Measurements from ENCODE around the gene MAD1L1.
A peak's percentile ranks its signal among the peaks of the same experiment; 100 is the strongest.

Gene MAD1L1

DNA sequence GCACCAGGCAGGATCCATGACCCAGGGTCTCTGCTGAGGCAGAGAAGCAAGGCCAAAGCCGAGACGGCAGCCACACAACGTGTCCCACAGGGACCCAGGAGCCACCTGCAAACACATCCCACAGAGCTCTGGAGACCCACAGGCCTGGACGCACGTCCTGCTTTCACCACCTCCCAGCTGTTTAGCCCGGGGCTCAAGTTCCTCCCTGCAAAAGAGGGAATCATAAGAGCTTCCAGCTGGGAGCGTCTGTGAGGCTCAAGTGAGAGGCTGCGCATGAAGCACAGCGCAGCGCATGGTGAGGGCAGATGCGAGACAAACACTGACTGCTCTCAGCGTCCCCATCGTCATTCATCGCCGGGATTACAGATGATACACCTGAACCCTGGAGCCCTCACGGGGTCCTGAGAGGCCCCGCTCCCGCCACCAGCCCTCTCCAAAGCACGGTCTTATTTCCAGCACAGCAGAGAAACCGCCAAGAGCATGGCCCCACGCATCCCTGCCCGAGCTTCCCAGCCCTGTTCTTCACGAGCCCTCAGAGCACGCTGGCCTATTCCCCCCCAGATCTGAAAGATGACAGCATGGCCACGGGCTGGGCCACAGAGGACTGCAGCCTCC, 88.7 kb downstream of the MAD1L1 start:
- H3K27ac ChIP-seq, result no peak overlapping the region
- no peak for DNase-seq (ENCODE audit: low spot score)
- ChIA-PET POLR2A (ENCODE audit: low non-redundant PET) (no interaction called here), CTCF (no interaction called here)
- TF ChIP-seq, protein P1, sequence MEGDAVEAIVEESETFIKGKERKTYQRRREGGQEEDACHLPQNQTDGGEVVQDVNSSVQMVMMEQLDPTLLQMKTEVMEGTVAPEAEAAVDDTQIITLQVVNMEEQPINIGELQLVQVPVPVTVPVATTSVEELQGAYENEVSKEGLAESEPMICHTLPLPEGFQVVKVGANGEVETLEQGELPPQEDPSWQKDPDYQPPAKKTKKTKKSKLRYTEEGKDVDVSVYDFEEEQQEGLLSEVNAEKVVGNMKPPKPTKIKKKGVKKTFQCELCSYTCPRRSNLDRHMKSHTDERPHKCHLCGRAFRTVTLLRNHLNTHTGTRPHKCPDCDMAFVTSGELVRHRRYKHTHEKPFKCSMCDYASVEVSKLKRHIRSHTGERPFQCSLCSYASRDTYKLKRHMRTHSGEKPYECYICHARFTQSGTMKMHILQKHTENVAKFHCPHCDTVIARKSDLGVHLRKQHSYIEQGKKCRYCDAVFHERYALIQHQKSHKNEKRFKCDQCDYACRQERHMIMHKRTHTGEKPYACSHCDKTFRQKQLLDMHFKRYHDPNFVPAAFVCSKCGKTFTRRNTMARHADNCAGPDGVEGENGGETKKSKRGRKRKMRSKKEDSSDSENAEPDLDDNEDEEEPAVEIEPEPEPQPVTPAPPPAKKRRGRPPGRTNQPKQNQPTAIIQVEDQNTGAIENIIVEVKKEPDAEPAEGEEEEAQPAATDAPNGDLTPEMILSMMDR (conservative IDR thresholded peaks at IDR 0.05; ENCODE audit: low read depth), result no peak

DNA sequence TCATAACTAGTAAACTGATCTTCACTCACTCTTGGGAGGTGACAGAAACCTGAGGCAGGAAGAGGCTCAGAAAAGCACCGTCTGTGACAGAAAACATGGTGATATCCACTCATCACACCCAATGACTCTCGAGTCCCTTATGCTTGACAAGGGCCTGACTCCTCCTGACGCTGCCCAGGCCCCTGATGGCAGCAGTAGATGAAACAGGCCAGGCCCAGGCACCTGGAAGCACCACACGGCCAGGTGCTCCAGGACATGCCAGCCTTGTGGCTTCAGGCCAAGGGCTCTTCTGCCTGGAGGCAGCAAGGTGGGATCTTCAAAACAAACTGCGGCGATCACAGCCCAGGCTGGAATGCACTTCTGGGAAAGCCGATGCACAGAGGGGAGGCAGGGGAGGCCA, 89.3 kb downstream of the MAD1L1 start:
- TF ChIP-seq, protein P1 (conservative IDR thresholded peaks at IDR 0.05; ENCODE audit: low read depth), result no peak
- ChIA-PET POLR2A (ENCODE audit: low non-redundant PET) (no interaction called here), CTCF (no interaction called here)
- H3K27ac ChIP-seq, result no peak overlapping the region
- no peak for DNase-seq (ENCODE audit: low spot score)

DNA sequence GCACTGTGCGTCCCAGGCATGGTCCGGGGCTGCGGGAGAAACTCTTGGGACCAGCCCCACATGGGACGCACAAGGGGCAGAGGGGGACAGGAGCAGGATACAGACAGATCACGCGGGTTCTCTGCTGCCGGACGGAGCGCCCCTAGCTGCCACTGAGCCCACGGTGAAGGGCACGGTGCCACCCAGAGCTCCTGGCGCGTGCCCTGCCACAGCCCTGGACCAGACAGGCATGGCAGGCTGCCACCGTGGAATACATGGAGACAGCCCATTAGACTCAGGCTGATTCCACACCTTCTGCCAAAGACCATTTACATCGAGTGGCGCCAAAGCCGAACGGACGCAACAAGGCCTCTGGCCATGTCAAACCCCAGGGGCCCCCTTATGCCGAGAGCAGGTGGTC, 90.4 kb downstream of the MAD1L1 start:
- ChIA-PET CTCF (no interaction called here), POLR2A (ENCODE audit: low non-redundant PET) (no interaction called here)
- DNase-seq (ENCODE audit: low spot score), result no peak
- TF ChIP-seq, protein P1 (conservative IDR thresholded peaks at IDR 0.05; ENCODE audit: low read depth), result no peak
- H3K27ac ChIP-seq, result no peak overlapping the region

DNA sequence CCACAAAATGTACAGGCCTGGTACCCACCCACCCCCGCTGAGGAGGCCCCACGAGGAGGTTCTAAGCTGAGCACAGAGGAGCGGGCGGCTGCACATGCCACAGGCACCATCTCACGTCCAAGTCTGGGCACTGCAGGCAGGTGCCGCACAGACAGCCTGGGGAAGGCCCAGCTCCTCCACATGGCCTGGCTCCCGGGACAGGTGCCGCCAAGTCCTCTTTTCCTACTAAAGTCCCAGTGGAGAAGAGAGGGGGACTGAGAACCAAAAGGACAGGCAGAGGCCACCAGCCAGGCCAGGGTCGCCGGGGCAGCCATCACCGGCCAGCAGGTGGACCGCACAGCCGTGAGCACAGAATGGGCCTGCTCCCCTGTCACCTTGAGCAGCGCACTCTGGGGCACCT, 91.1 kb downstream of the MAD1L1 start:
- ChIA-PET POLR2A (ENCODE audit: low non-redundant PET) (no interaction called here), CTCF (no interaction called here)
- TF ChIP-seq, protein P1 (conservative IDR thresholded peaks at IDR 0.05; ENCODE audit: low read depth), result no peak
- no peak for DNase-seq (ENCODE audit: low spot score)
- no peak overlapping the region for H3K27ac ChIP-seq

DNA sequence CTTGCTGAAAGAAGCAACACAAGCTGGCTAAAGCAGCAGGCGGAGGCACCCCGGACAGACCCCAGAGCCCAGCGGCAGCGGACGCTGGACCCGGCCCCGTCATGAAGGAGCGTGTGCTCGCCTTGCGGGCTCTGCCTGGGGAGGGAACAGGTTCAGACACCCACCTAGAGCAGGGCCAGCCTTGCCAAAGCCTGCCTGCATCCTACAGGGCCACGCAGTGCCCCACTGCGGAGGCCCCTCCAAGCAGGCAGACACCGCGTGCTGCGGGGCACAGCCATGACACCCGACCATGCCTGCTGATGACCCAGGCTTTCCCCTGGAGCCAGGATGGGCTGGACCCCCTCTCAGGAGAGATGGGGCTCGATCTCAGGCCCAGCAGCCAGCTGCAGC, 91.7 kb downstream of the MAD1L1 start:
- TF ChIP-seq, protein P1 (conservative IDR thresholded peaks at IDR 0.05; ENCODE audit: low read depth), result no peak
- ChIA-PET CTCF (no interaction called here), POLR2A (ENCODE audit: low non-redundant PET) (no interaction called here)
- DNase-seq (ENCODE audit: low spot score), result no peak
- 0 out of 2 replicates have a peak overlapping the region, but pooled peaks have one; percentile 2 for H3K27ac ChIP-seq

DNA sequence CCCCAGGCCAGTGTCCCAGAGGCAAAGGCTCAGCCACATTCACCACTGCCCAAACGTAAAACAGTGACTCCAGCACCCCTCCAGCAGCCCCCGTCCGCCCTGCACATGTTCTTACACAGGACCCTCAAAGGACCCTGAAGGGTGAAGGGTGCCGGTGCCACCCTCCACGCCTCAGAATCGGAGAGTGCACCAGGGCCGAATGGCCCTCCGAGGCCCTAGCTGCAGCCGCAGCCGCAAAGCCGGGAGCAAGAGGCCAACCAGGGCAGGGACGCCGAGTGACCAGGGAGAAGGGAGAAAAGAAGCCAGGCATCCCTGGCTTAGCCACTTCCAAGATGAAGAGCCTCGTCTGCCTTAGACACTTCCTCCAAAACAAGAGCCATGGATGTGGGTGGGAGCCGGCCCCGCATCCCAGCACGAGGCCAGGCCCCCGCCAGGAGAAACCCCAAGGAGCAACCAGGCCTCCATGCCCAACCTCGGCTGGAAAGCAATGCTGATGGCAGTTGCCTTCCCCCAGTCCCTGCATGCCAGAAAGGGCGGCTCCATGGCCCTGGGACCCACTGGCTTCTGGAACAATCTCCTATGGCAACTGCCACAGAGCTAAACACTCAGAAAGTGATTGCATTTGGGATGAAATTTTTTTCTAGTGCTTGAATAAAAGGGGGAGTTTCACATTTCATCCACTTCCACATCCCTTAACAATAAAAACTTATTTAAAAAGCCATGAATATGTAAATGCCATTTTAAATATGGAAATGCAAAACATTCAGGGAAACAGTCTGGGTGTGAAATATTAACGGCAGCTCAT, 92.3 kb downstream of the MAD1L1 start:
- POLR2A ChIA-PET (ENCODE audit: low non-redundant PET), result no interaction called here
- TF ChIP-seq, protein P1 (conservative IDR thresholded peaks at IDR 0.05; ENCODE audit: low read depth), result no peak
- 0 out of 2 replicates have a peak overlapping the region, but pooled peaks have one; percentile 2 for H3K27ac ChIP-seq
- CTCF ChIA-PET, result no interaction called here
- DNase-seq (ENCODE audit: low spot score), result no peak

All from RWPE1 (cell line).